Measurements from ENCODE around the gene JAG1.
A peak's percentile ranks its signal among the peaks of the same experiment; 100 is the strongest.

JAG1 gene

GRCh38 chr20:10673842-10674683 lies at the start of gene JAG1:
Gene JAG1, minus strand, starts transcription at chr20:10673999. Its CDS starts 469 bp downstream, at chr20:10673530.
- TF ChIP-seq CTCF (IDR thresholded peaks at IDR 0.05; ENCODE audit: insufficient read depth, low read depth, low read length, missing control alignments) = no peak
- peak within 1 kb of the TSS; percentile 92 for H3K4me3 ChIP-seq (ENCODE audit: low read depth, low read length)
- peak; percentile 94 for DNase-seq (ENCODE audit: low read depth)

GRCh38 chr20:10721976-10722375 lies 48.2 kb upstream of the JAG1 start:
- TF ChIP-seq CTCF (IDR thresholded peaks at IDR 0.05; ENCODE audit: insufficient read depth, low read depth, low read length, missing control alignments) = no peak
- H3K4me3 ChIP-seq (ENCODE audit: low read depth, low read length) = no peak overlapping the region
- DNase-seq (ENCODE audit: low read depth) = no peak

- H3K4me3 ChIP-seq (ENCODE audit: low read depth, low read length) = no peak overlapping the region
- no peak for DNase-seq (ENCODE audit: low read depth)
- no peak for TF ChIP-seq CTCF (IDR thresholded peaks at IDR 0.05; ENCODE audit: insufficient read depth, low read depth, low read length, missing control alignments)
These were observed 47.5 kb upstream of the JAG1 start for GRCh38 chr20:10721137-10721896.

- DNase-seq (ENCODE audit: low read depth) = no peak
- TF ChIP-seq CTCF (IDR thresholded peaks at IDR 0.05; ENCODE audit: insufficient read depth, low read depth, low read length, missing control alignments) = no peak
- H3K4me3 ChIP-seq (ENCODE audit: low read depth, low read length) = no peak overlapping the region
These were observed 46.8 kb upstream of the JAG1 start for GRCh38 chr20:10720565-10720964.

GRCh38 chr20:10719740-10720385 lies 46.1 kb upstream of the JAG1 start:
- no peak overlapping the region for H3K4me3 ChIP-seq (ENCODE audit: low read depth, low read length)
- no peak for TF ChIP-seq CTCF (IDR thresholded peaks at IDR 0.05; ENCODE audit: insufficient read depth, low read depth, low read length, missing control alignments)
- DNase-seq (ENCODE audit: low read depth) = no peak

DNA sequence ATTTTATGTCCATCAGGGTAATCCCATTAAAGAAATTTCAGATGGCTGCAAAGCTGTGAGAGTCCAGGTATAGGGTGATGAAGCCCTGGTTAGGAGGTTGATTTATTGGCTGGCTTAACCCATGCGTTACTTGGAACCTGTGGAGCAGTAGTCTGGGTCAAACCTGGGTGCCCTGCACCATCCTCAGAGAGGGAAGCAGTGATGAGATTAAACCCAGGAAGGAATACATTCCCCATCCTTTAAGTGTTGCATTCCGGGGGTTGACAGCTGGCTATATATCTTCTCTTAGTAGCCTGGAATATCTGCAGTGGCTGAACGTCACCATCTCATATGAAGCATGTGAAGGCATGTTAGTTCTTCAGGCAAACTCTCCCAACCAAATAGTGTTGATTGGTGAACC lies 44.9 kb upstream of the JAG1 start:
- no peak for TF ChIP-seq CTCF (IDR thresholded peaks at IDR 0.05; ENCODE audit: insufficient read depth, low read depth, low read length, missing control alignments)
- no peak for DNase-seq (ENCODE audit: low read depth)
- H3K4me3 ChIP-seq (ENCODE audit: low read depth, low read length) = no peak overlapping the region
